CD4-positive, alpha-beta T cell treated with Interleukin-15 for 4 hours (primary cell): Measurements from ENCODE around the gene FLRT3.

ENCODE experiments used
- DNase-seq: peaks from one replicate; pipeline ENCODE4 v3.0.0-alpha.2; 2020; ENCODE audit warnings: low spot score

FLRT3 gene

DNA sequence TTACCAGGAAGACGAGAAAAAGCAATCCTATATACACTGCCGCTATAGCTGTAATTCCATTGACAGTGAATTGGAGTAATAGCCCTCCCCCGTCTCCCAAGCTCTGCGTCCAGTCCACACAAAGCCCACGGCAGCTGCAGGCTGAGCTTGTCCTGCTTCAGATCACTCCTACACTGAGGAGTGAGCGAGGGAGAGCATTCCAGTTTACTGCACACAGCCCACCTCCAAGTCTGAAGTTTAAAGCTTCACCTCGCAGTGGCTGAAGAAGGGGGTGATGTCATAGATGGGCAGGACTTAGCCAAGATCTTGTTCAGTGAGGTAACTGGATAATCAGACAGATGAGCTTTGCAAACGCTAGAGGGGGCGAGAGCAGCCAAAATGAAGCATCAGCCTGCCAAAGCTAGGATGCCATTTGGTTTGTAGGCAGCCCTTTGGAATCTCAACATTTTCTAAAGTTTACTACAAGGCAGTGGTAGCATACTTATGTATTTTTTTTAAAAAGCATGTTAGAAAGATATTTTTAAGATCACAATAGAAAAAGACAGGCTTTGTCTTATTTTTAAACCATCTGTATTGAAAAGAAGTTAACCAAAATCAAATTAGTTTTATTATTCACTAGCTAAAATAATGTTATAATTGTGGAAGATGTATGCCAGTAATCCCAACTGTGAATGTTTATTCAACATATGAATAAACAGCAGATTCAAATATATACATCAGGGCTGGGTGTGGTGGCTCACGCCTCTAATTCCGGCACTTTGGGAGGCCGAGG, at the start of gene FLRT3:
Gene FLRT3 (minus strand): TSS at position 213 of the 772 bp plus-strand sequence. CDS start 10,106 bp downstream, outside the sequence.
- DNase-seq = no peak

GRCh38 chr20:14386726-14387125, 49.3 kb upstream of the FLRT3 start:
- DNase-seq = no peak

GRCh38 chr20:14385176-14385740, 47.8 kb upstream of the FLRT3 start:
- no peak for DNase-seq

DNA sequence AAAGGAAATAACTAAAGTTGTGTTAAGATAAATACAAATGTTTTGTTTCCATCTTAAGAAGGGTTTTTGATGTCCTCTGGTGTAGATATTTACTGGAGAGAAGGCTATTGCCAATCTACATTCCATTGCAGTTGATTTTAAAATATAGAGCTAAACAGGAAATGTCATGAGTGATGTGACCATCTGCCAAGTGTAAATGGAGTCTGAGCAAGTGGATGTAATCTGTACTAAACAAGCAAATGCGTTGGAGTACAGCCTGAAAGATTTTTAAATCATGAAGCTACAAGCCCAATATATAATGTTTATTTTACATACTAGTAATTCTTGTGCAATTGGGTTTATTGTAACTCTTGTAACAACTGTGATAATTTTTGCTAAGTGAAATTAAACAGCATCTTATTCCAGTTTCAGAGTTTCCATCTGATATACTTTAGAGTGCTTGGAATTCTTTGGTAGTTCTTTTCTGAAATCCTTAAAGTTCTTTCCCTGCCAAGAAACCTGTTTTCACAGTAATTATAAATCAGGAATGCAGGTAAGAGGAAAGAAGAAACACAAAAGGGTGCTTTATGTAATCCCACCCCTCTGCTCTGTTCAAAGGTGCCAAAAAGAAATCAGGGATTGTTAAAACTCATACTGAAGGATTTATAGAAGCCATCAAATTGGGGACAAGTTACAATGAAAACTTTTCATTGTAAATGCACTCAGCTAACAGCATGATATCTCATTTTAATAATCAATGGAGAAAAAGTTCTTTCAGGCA, 47.2 kb upstream of the FLRT3 start:
- no peak for DNase-seq

- DNase-seq = no peak
These were observed 45.9 kb upstream of the FLRT3 start for GRCh38 chr20:14383335-14383734.

GRCh38 chr20:14378326-14378725, 40.9 kb upstream of the FLRT3 start:
- DNase-seq = no peak

DNA sequence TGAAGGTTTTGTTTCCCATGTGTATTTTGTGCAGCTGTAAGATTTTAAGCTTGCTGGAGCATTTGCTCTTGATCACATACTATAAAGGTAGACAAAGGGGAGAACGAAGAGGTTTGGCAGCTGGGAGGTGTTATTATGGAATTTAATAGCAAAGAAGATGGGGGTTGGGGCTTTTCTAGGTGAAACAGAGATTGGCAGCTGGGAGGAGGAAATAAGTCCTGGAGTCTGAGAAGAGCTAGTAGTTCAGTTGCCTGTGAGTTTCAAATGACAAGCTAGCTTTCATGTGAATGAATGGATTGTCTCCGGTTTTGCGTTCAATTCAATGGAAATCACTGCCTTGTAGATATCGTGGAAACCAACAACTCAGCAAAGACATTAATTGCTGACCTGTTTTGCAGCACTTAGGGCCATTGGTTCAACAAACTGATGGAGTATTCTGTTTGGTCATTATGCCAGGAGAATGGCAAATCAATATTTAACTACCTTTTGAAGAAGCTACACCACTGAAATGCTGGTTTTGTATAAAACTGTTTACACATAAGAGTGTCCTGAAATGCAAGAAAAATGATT, 38.1 kb upstream of the FLRT3 start:
- DNase-seq = no peak

GRCh38 chr20:14374196-14374595, 36.8 kb upstream of the FLRT3 start:
- no peak for DNase-seq

- DNase-seq = no peak
These were observed 24.3 kb upstream of the FLRT3 start for GRCh38 chr20:14361509-14362345.

GRCh38 chr20:14360416-14360815, 23.0 kb upstream of the FLRT3 start:
- no peak for DNase-seq

- DNase-seq = no peak
These were observed 18.4 kb upstream of the FLRT3 start for GRCh38 chr20:14355791-14356190.

- DNase-seq = no peak
These were observed 7.3 kb upstream of the FLRT3 start for GRCh38 chr20:14344746-14345145.

DNA sequence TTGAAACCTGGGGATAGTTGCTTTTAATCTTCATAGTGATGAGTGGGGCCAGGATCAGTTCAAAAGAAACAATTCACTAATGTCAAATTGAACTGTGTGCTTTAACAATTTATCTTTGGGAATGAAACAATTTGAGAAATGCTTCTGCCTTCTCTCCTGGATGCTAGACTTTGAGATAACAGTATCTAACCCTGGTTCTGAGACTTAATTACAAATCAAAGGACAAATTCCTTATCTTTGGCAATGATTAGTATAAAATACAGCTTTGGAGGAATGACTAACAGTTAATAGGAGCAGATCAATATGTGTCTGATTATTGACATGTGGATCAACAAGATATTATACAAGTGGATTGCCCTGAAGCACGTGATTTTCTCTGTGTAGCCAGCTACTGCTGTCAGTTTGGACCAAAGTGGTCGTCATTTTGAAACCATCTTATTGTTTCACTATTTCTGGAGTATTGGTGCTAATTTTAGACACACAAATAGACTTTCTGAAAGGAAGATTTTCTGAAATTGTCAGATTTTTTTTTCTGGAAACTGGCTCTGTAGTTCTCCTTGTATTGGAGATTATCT, 6.2 kb upstream of the FLRT3 start:
- DNase-seq = no peak

- DNase-seq = no peak
These were observed 5.5 kb upstream of the FLRT3 start for GRCh38 chr20:14342918-14343317.

DNA sequence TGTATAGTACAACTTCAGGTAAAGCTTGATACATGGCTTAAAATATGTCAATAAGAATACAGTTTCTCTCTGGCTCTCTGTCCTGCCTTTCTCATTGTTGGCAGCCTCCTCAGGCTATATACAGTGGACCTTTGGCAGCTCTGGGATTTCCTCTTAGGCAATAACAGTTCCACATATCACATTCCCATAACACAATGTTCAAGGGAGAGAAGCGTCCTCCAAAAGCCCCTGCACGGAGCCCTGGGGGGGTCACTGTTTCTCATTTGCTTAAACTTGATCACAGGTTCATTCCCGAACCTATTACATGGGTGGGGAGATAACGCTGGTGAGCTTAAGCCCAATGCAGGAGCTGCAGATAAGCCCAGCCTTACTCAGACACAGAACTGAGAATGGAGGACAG, 4.4 kb upstream of the FLRT3 start:
- DNase-seq = no peak

DNA sequence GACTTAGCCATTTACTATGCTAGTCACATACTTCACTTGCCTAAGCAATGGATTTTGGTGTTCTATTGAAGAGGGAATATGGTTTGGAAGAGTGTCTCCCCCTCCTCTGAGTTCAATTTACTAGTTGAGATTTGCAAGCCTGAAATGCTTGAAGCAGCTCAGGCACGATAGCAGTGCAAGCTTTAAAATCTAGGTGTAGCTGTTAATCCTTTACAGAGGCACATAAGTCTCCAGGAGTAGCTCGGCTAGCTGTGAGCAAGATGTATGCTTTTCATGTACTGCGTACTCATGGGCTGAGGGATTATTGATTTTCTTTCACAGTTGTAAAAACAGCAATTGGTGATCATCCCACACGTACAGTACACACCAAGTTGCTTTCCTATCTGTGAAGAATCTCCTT, 726 bp downstream of the FLRT3 start:
- DNase-seq = no peak

- no peak for DNase-seq
These were observed 2.4 kb downstream of the FLRT3 start for GRCh38 chr20:14335052-14335451.

DNA sequence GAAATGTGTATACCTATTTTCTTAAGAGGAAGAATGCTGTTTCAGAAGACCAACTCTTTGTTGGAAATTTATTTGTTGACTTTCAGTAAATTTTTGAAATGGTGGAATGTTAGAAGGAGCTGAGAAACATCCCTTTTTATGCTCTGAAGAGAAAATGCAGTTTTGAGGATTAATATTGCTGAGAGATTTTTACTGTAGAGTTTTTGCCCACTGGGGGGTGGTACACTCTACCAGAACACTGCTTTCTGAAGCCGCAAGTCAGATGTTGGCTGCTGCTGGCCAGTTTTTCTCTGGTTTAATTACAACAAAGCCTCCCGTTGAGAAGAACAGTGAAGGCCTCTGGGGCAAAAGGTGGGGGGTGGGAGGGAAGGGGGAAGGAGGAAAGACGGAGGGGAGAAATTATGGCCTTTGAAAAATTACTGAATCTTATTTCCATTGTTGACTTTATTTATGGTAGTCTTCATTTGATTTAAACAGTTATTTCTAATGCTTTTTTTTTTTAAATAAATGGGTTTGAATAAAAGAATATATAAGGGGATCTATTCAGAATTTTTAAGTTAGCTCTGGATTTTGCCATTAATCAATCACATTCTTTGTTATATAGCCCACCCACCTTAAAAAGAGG, 3.0 kb downstream of the FLRT3 start:
- no peak for DNase-seq

- no peak for DNase-seq
These were observed 3.7 kb downstream of the FLRT3 start for GRCh38 chr20:14333721-14334120.

- no peak for DNase-seq
These were observed 4.5 kb downstream of the FLRT3 start for GRCh38 chr20:14332866-14333265.

- DNase-seq = no peak
These were observed 5.8 kb downstream of the FLRT3 start for GRCh38 chr20:14331646-14332045.
